ENCODE results near the gene ADAM12.

- TF ChIP-seq EZH2 (IDR thresholded peaks at IDR 0.05; ENCODE audit: low read depth) = no peak
- no peak for TF ChIP-seq CTCF (conservative IDR thresholded peaks at IDR 0.05)
Observed at GRCh38 chr10:126127481-126128029, 260.7 kb downstream of the ADAM12 start.
